Measurements from ENCODE around the gene CGB3. TPM values are rescaled to one million over a fixed set of nuclear protein-coding genes. Genes with fewer than 3 reads are reported as not detected.

CGB3 gene
- total RNA-seq, 2 experiments from 2014 or later, result not detected

GRCh38 chr19:48986211-48986610 lies 37.9 kb downstream of the CGB3 start:
- TF ChIP-seq CTCF (conservative IDR thresholded peaks at IDR 0.05; ENCODE audit: low read length) (no peak), EZH2phosphoT487 (IDR thresholded peaks at IDR 0.05; ENCODE audit: borderline replicate concordance, low read depth, low read length) (no peak)
- Histone ChIP-seq H3K79me2 (ENCODE audit: insufficient read depth, low read depth, low read length) (no peaks in the 10 kb centered on the region), H2AFZ (ENCODE audit: low read length) (no peak overlapping the region), H3K9me3 (ENCODE audit: low read length) (no peaks in the 10 kb centered on the region), H3K4me1 (ENCODE audit: insufficient read depth, low read length, poor library complexity, severe bottlenecking) (no peaks in the 10 kb centered on the region), H3K27ac (ENCODE audit: low read depth, low read length, poor library complexity, severe bottlenecking) (no peak overlapping the region), H3K4me2 (ENCODE audit: low read length) (no peak overlapping the region), H3K4me3 (ENCODE audit: low read depth, low read length, poor library complexity, severe bottlenecking) (no peak overlapping the region), H3K9me2 (ENCODE audit: insufficient read depth, low read length) (no peaks in the 10 kb centered on the region), H3K36me3 (ENCODE audit: insufficient read depth, low read length) (peaks cover 49% of the 10 kb centered on the region), H4K20me1 (ENCODE audit: insufficient read depth, low read length) (no peaks in the 10 kb centered on the region)
- CTCF ChIA-PET (ENCODE audit: unreplicated experiment), result no interaction called here
- no TSS peak for BruUV-seq (replicated peaks)
- no peak for DNase-seq (ENCODE audit: low spot score)
- intact Hi-C loops (cut with micrococcal nuclease; ENCODE audit: unreplicated experiment), result no loop called here
- POLR2A ChIA-PET, result no interaction called here

- no peak for DNase-seq (ENCODE audit: low spot score)
- Histone ChIP-seq H3K4me3 (ENCODE audit: low read depth, low read length, poor library complexity, severe bottlenecking) (no peak overlapping the region), H3K4me1 (ENCODE audit: insufficient read depth, low read length, poor library complexity, severe bottlenecking) (no peaks in the 10 kb centered on the region), H3K9me3 (ENCODE audit: low read length) (no peaks in the 10 kb centered on the region), H2AFZ (ENCODE audit: low read length) (no peak overlapping the region), H3K79me2 (ENCODE audit: insufficient read depth, low read depth, low read length) (no peaks in the 10 kb centered on the region), H3K9me2 (ENCODE audit: insufficient read depth, low read length) (no peaks in the 10 kb centered on the region), H3K27ac (ENCODE audit: low read depth, low read length, poor library complexity, severe bottlenecking) (no peak overlapping the region), H3K36me3 (ENCODE audit: insufficient read depth, low read length) (peaks cover 47% of the 10 kb centered on the region), H3K4me2 (ENCODE audit: low read length) (no peak overlapping the region), H4K20me1 (ENCODE audit: insufficient read depth, low read length) (no peaks in the 10 kb centered on the region)
- POLR2A ChIA-PET, result no interaction called here
- no peak for TF ChIP-seq EZH2phosphoT487 (IDR thresholded peaks at IDR 0.05; ENCODE audit: borderline replicate concordance, low read depth, low read length)
- CTCF ChIA-PET (ENCODE audit: unreplicated experiment), result no interaction called here
- no TSS peak for BruUV-seq (replicated peaks)
- intact Hi-C loops (cut with micrococcal nuclease; ENCODE audit: unreplicated experiment), result no loop called here
These were observed 38.4 kb downstream of the CGB3 start for GRCh38 chr19:48985711-48986110.

- no TSS peak for BruUV-seq (replicated peaks)
- H3K27ac ChIP-seq (ENCODE audit: low read depth, low read length, poor library complexity, severe bottlenecking), result no peak overlapping the region
- no peaks in the 10 kb centered on the region for H3K79me2 ChIP-seq (ENCODE audit: insufficient read depth, low read depth, low read length)
- no peaks in the 10 kb centered on the region for H3K9me2 ChIP-seq (ENCODE audit: insufficient read depth, low read length)
- no peak overlapping the region for H3K4me3 ChIP-seq (ENCODE audit: low read depth, low read length, poor library complexity, severe bottlenecking)
- no peak overlapping the region for H2AFZ ChIP-seq (ENCODE audit: low read length)
- no peak overlapping the region for H3K4me2 ChIP-seq (ENCODE audit: low read length)
- intact Hi-C loops (cut with micrococcal nuclease; ENCODE audit: unreplicated experiment), result no loop called here
- no peaks in the 10 kb centered on the region for H3K9me3 ChIP-seq (ENCODE audit: low read length)
- TF ChIP-seq EZH2phosphoT487 (IDR thresholded peaks at IDR 0.05; ENCODE audit: borderline replicate concordance, low read depth, low read length) (no peak), CTCF (conservative IDR thresholded peaks at IDR 0.05; ENCODE audit: low read length) (no peak)
- ChIA-PET POLR2A (no interaction called here), CTCF (ENCODE audit: unreplicated experiment) (no interaction called here)
- H3K36me3 ChIP-seq (ENCODE audit: insufficient read depth, low read length), result peaks cover 42% of the 10 kb centered on the region
- H3K4me1 ChIP-seq (ENCODE audit: insufficient read depth, low read length, poor library complexity, severe bottlenecking), result no peaks in the 10 kb centered on the region
- no peak for DNase-seq (ENCODE audit: low spot score)
- H4K20me1 ChIP-seq (ENCODE audit: insufficient read depth, low read length), result no peaks in the 10 kb centered on the region
These were observed 41.9 kb downstream of the CGB3 start for GRCh38 chr19:48982280-48982679.
